Keratinocyte (primary cell): ENCODE data around the gene HSPA8. TPM values are rescaled to one million over a fixed set of nuclear protein-coding genes. Genes with fewer than 3 reads are reported as not detected.

Experiments
- DNase-seq: peaks from one replicate; pipeline ENCODE4 v3.0.0-alpha.2; 2011; ENCODE audit warnings: low read depth, missing footprints, low spot score
- FAIRE-seq: peaks from 2 replicates; lab custom pipeline; 2011; peaks lifted over from hg19 to GRCh38; lab: Jason Lieb, UNC
- H2AFZ ChIP-seq: 2 replicates; pipeline ENCODE4 v1.6.0; 2012; ENCODE audit warnings: low read length, control low read depth, inconsistent platforms; ENCODE audit not compliant: control insufficient read depth
- H3K27ac ChIP-seq: 2 replicates; pipeline ENCODE4 v1.5.1; 2011; ENCODE audit warnings: low read length; ENCODE audit not compliant: control insufficient read depth, insufficient read depth
- H3K27me3 ChIP-seq: 3 replicates; pipeline ENCODE4 v1.6.0; 2011; ENCODE audit warnings: low read length; ENCODE audit not compliant: control insufficient read depth, insufficient read depth; ENCODE audit errors: extremely low read depth
- H3K36me3 ChIP-seq, 2 experiments: 2 replicates in 1 of 2; 3 replicates in 1 of 2; pipeline ENCODE4 v1.5.1; 2011; ENCODE audit warnings: low read length in 2 of 2, mild to moderate bottlenecking in 1 of 2; ENCODE audit not compliant: control insufficient read depth in 2 of 2, insufficient read depth in 2 of 2; ENCODE audit errors: extremely low read depth in 1 of 2
- H3K4me1 ChIP-seq: 3 replicates; pipeline ENCODE4 v1.5.1; 2011; ENCODE audit warnings: low read length; ENCODE audit not compliant: control insufficient read depth, insufficient read depth; ENCODE audit errors: extremely low read depth
- H3K4me2 ChIP-seq: 3 replicates; pipeline ENCODE4 v1.6.0; 2011; ENCODE audit warnings: low read depth, low read length; ENCODE audit not compliant: control insufficient read depth, insufficient read depth; ENCODE audit errors: extremely low read depth
- H3K4me3 ChIP-seq, 3 experiments: fragments of 200-600 bp in 1 of 3; sonication (generic) in 1 of 3; 2 replicates in 2 of 3; 3 replicates in 1 of 3; pipeline ENCODE4 v1.5.1; 2011 to 2016; ENCODE audit warnings: low read length in 3 of 3, mild to moderate bottlenecking in 3 of 3, control low read depth in 2 of 3, inconsistent platforms in 1 of 3, low read depth in 1 of 3, mixed read lengths in 1 of 3, mixed run types in 1 of 3, moderate library complexity in 1 of 3; ENCODE audit not compliant: control insufficient read depth in 2 of 3, insufficient read depth in 2 of 3; ENCODE audit errors: extremely low read depth in 1 of 3
- H3K79me2 ChIP-seq: 2 replicates; pipeline ENCODE4 v1.6.0; 2012; ENCODE audit warnings: low read length; ENCODE audit not compliant: control insufficient read depth, insufficient read depth
- H3K9ac ChIP-seq: 3 replicates; pipeline ENCODE4 v1.6.0; 2011; ENCODE audit warnings: low read length; ENCODE audit not compliant: control insufficient read depth, insufficient read depth; ENCODE audit errors: extremely low read depth
- H3K9me1 ChIP-seq: 3 replicates; pipeline ENCODE4 v1.6.0; 2011; ENCODE audit warnings: low read length; ENCODE audit not compliant: control insufficient read depth, insufficient read depth; ENCODE audit errors: extremely low read depth
- H3K9me3 ChIP-seq: 2 replicates; pipeline ENCODE4 v1.5.1; 2012; ENCODE audit warnings: low read depth, low read length; ENCODE audit not compliant: control insufficient read depth
- H4K20me1 ChIP-seq: 3 replicates; pipeline ENCODE4 v1.6.0; 2011; ENCODE audit warnings: low read length; ENCODE audit not compliant: control insufficient read depth, insufficient read depth; ENCODE audit errors: extremely low read depth
- EZH2 ChIP-seq: IDR thresholded peaks from one replicate; pipeline ENCODE4 v1.6.1; 2012; ENCODE audit warnings: inconsistent platforms, mild to moderate bottlenecking, low read length, moderate library complexity
- dilution Hi-C: fragments of 300-500 bp; cut with MboI; formaldehyde crosslinking; loops from one replicate; pipeline ENCODE4 v1.7.0; 2020; ENCODE audit warnings: low sequenced_read_pairs; ENCODE audit not compliant: extremely low pct_ligation_motif_present
- polyA plus RNA-seq, 5 experiments: library from polyadenylated mRNA; depleted of rRNA in 3 of 5; stranded (reverse) in 3 of 5; stranded (forward) in 1 of 5; unstranded in 1 of 5; fragments of >200 nt; gene quantifications; 1 replicate in 1 of 5; 2 replicates in 3 of 5; 3 replicates in 1 of 5; pipeline versions ENCODE4 v1.2.1 to v1.2.3, GENCODE V29; 2011 to 2012; ENCODE audit warnings: missing spikeins in 2 of 5, low read depth in 1 of 5, low replicate concordance in 1 of 5
- TF ChIP-seq, protein P1 (sequence below), 3 experiments: IDR thresholded peaks in 1 of 3; conservative IDR thresholded peaks in 1 of 3; optimal IDR thresholded peaks in 1 of 3; 2 replicates in 2 of 3; 3 replicates in 1 of 3; pipeline versions ENCODE3 to v1.5.1; 2011; ENCODE audit warnings: low read length in 3 of 3, mild to moderate bottlenecking in 3 of 3, moderate library complexity in 2 of 3, control low read depth in 1 of 3, inconsistent platforms in 1 of 3; ENCODE audit not compliant: insufficient read depth in 2 of 3; ENCODE audit errors: extremely low read depth in 1 of 3

The HSPA8 gene
- polyA plus RNA-seq, 1 donor (not counting 4 experiments of a cell fraction or from before 2014, with no cell fraction given), result 3,207 TPM

DNA sequence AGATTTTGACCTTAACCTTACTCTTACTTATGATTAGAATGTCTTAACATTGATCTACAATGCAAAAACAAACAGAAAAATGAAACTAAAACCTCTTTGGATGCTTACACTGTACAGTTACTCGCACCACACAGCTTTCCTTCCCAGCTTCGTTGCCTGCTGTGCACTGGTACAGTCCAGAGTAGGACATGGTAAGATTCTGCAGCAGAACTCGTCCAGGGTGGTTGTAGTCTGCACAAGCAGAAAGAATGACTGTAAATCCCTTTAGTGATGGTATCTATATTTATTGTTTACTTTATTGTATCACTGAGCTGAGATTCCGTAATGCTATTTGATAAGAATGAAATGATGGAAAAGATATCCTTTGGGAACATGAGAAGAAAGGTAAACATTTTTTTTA is 21.0 kb upstream of the HSPA8 start:
- DNase-seq (no peak), FAIRE-seq (no peak)
- H3K9me1 ChIP-seq, result peaks cover 2% of the 10 kb centered on the region
- dilution Hi-C loops, result no loop called here
- no peak overlapping the region for H3K27ac ChIP-seq
- H3K36me3 ChIP-seq, result no peaks in the 10 kb centered on the region
- no peak overlapping the region for H3K4me3 ChIP-seq
- H3K4me1 ChIP-seq, result peaks cover 9% of the 10 kb centered on the region
- H4K20me1 ChIP-seq, result no peaks in the 10 kb centered on the region
- H2AFZ ChIP-seq, result no peak overlapping the region
- H3K27me3 ChIP-seq, result no peaks in the 10 kb centered on the region
- H3K9ac ChIP-seq, result no peak overlapping the region
- no peak for TF ChIP-seq EZH2
- TF ChIP-seq, protein P1, sequence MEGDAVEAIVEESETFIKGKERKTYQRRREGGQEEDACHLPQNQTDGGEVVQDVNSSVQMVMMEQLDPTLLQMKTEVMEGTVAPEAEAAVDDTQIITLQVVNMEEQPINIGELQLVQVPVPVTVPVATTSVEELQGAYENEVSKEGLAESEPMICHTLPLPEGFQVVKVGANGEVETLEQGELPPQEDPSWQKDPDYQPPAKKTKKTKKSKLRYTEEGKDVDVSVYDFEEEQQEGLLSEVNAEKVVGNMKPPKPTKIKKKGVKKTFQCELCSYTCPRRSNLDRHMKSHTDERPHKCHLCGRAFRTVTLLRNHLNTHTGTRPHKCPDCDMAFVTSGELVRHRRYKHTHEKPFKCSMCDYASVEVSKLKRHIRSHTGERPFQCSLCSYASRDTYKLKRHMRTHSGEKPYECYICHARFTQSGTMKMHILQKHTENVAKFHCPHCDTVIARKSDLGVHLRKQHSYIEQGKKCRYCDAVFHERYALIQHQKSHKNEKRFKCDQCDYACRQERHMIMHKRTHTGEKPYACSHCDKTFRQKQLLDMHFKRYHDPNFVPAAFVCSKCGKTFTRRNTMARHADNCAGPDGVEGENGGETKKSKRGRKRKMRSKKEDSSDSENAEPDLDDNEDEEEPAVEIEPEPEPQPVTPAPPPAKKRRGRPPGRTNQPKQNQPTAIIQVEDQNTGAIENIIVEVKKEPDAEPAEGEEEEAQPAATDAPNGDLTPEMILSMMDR (optimal IDR thresholded peaks at IDR 0.05 in 1 of 3, IDR thresholded peaks at IDR 0.05 in 1 of 3, conservative IDR thresholded peaks at IDR 0.05 in 1 of 3; ENCODE audit: extremely low read depth in 1 of 3, insufficient read depth in 2 of 3, low read length in 3 of 3), result no peak
- H3K4me2 ChIP-seq, result no peak overlapping the region
- H3K79me2 ChIP-seq, result no peaks in the 10 kb centered on the region
- no peaks in the 10 kb centered on the region for H3K9me3 ChIP-seq

DNA sequence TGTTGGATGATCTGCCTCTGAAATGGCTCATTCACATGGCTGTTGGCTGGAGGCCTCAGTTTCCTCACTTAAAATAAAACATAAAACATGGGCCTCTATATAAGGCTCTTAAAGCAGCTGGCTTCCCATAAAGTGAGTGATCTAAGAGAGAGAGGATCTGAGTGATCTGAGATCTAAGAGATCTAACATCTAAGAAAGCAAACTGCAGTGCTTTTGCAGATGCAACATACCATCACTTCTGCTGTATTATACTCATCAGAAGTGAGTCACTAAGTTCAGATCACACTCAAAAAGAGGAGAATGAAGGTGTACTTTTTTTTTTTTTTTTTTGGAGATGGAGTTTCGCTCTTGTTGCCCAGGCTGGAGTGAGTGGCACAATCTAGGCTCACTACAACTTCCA is 18.1 kb upstream of the HSPA8 start:
- no peaks in the 10 kb centered on the region for H3K9me3 ChIP-seq
- H3K36me3 ChIP-seq, result no peaks in the 10 kb centered on the region
- no peak overlapping the region for H3K27ac ChIP-seq
- TF ChIP-seq EZH2, result no peak
- no peak overlapping the region for H3K4me2 ChIP-seq
- DNase-seq (no peak), FAIRE-seq (no peak)
- dilution Hi-C loops, result no loop called here
- no peak overlapping the region for H3K4me3 ChIP-seq
- H3K27me3 ChIP-seq, result no peaks in the 10 kb centered on the region
- no peaks in the 10 kb centered on the region for H4K20me1 ChIP-seq
- H2AFZ ChIP-seq, result no peak overlapping the region
- H3K9ac ChIP-seq, result no peak overlapping the region
- H3K79me2 ChIP-seq, result no peaks in the 10 kb centered on the region
- H3K4me1 ChIP-seq, result peaks cover 9% of the 10 kb centered on the region
- peaks cover 2% of the 10 kb centered on the region for H3K9me1 ChIP-seq

GRCh38 chr11:123076484-123076883 is 14.5 kb upstream of the HSPA8 start:
- Histone ChIP-seq H3K27ac (no peak overlapping the region), H3K9ac (no peak overlapping the region), H3K4me3 (no peak overlapping the region), H3K27me3 (no peaks in the 10 kb centered on the region), H3K4me2 (no peak overlapping the region), H3K4me1 (no peaks in the 10 kb centered on the region), H2AFZ (no peak overlapping the region), H3K9me3 (no peaks in the 10 kb centered on the region), H3K9me1 (no peaks in the 10 kb centered on the region), H3K36me3 (peaks cover 1 to 4% of the 10 kb centered on the region in 2 experiments), H3K79me2 (no peaks in the 10 kb centered on the region), H4K20me1 (no peaks in the 10 kb centered on the region)
- FAIRE-seq (no peak), DNase-seq (no peak)
- TF ChIP-seq, protein P1 (optimal IDR thresholded peaks at IDR 0.05 in 1 of 3, IDR thresholded peaks at IDR 0.05 in 1 of 3, conservative IDR thresholded peaks at IDR 0.05 in 1 of 3; ENCODE audit: extremely low read depth in 1 of 3, insufficient read depth in 2 of 3, low read length in 3 of 3), result no peak
- TF ChIP-seq EZH2, result no peak
- dilution Hi-C loops, result no loop called here
